ENCODE data around the gene CCDC190.
"Not testable (repeated sequence)": the region's sequence is repeated elsewhere in the genome, so short reads cannot be mapped to it uniquely, and the experiment has no call there.

The CCDC190 gene

DNA sequence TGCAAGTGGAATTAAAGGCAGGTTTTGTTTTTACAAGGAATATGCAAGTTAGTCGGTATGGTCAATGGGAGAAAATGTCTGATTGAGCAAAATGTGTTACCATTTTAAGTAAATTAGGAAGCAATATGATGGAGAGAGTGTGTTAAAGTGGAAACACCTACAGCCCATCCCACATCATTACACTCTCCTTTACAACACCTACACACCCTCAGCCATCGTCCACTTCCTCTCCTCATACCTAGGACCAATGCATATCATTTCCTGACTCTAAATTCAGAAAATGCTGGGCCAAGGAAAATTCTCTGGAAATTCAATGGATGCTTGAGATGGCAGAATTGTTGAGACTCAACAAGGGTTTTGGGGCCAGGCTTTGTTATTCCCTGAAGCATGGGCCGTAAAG, 16.4 kb upstream of the CCDC190 start:
- DNase-seq (ENCODE audit: low spot score): no peak

DNA sequence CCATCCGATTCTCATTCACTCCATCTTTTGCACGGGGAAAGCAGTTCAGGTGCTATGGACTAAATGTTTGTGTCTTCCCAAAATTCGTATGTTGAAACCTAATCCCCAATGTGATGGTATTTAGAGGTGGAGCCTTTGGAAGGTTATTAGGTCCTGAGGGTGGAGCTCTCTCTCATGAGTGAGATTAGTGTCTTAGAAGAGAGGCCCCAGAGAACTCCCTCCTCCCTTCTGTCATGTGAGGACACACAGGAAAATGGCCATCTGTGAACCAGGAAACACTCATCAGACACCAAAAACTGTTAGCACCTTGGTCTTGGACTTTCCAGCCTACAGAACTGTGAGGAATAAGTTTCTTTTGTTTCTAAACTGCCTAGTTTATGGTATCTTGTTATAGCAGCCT, 15.8 kb upstream of the CCDC190 start:
- DNase-seq (ENCODE audit: low spot score): no peak

DNA sequence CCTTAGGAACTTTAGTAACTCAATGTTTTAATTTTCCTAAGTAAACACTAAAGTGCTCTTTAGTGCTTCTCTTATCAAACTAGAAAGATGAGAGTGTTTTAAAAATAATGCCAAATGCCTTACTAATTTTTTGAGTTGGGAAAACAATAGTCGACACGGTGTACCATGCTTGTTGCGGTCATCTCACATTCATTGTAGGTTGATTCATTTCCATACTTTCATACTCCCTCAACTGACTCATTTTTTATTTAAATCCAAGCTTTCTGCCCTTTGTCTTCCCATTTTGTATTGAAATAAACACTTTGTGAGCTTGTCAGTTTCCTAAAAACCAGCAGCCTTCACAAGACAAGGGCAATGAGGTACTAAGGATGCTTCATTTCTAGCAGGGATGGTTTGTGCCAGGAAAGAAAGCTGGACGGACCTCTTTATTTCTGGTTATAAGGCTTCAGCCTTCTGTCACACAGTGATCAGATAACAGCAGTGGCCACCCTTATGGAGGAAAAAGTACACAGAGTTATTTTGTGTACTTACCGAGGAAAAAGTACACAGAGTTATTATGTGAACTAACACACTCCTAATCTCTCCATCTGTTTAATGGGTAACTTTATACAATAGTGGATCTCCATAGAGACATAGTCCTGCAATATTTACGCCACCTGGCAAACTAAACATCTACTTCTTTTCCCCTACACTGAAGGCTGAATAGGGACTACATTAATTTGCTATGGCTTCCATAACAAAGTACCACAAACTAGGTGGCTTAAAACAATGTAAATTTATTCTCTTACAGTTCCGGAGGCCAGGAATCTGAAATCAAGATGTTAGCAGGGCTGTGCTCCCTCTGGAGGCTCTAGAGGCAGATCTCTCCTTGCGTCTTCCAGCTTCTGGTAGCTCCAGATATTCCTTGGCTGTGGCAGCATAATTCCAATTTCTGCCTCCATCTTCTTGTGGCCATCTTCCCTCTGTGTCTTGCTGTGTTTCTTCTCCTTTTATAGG, 13.0 kb upstream of the CCDC190 start:
- DNase-seq (ENCODE audit: low spot score): peak; percentile 63

DNA sequence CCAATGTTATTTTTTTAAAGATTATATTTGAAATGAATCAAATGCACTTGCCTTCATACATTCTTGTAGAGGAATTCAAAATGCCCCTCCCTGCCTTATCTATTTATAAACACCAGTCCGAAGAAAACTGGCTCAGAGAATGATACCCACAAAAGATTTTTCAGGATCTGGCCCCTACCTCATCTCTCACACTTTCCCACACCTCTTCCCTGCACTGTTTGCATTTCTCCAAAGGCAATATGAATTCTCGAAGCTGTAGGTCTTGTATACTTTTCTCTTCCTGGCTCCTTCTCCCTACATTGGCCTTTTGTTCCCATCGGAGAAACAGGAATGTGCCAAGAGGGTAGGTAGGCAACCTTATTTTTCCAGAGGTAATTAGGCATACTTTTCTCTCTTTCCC, 12.0 kb upstream of the CCDC190 start:
- DNase-seq (ENCODE audit: low spot score): no peak

DNA sequence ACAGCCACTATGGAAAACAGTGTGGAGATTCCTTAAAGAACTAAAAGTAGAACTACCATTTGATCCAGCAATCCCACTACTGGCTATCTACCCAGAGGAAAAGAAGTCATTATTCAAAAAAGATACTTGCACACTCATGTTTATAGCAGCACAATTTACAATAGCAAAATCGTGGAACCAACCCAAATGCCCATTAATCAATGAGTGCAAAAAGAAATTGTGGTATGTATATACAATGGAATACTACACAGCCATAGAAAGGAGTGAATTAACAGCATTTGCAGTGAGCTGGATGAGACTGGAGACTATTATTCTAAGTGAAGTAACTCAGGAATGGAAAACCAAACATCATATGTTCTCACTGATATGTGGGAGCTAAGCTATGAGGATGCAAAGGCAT, 10.4 kb upstream of the CCDC190 start:
- DNase-seq (ENCODE audit: low spot score): not testable (repeated sequence)

DNA sequence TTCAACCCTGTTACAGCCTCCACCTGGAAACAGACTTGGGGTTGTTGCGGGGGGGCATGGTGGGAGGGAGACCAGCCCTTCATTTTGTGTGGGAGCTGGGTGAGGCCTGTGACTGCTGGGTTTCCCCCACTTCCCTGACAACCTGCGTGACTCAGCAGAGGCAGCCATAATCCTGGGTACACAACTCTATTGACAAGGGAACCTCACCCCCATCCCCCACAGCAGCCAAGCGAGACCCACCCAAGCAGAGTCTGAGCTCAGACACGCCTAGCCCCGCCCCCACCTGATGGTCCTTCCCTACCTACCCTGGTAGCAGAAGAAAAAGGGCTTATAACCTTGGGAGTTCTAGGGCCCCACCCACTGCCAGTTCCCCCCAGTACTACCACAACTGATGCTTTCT, 8.0 kb upstream of the CCDC190 start:
- DNase-seq (ENCODE audit: low spot score): no peak

DNA sequence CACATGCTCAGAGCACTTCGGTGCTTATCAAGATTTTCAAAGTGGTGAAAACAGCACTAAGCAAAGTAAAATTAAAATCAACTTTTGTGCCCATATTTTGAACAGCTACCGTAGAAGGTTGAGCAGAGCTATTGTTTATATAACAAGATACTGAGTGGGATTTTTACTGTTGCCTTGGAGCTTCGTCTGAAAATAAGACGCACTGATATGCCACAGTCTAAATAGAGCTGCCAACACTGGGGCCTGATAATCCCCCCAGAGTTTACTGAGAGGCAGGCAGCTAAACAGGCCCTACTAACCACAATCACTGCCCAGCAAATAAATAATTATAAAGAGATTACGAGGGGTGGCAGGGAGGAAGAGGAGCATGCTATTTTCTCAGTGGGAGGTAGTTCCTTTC, 650 bp upstream of the CCDC190 start:
- no peak for DNase-seq (ENCODE audit: low spot score)

DNA sequence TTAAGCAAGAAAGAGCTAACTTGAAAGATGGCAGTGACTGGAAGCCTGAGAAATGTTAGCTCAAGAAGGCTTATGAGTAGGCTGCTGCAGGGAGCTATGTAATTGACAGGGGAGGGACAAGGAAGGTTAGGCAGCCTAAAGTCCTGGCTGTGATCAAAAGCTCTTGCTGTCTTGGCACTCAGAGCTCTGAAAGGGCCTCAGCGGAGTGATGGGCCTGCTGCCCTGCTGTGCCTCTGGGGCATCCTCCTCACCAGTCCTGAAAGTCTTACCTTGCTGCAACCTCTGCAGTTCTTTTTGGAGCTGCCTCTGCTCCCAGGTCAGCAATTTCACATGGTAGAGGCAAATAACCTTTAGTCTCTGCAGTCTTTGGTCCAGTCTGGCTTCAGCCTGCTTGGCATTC, 1.8 kb downstream of the CCDC190 start:
- no peak for DNase-seq (ENCODE audit: low spot score)

DNA sequence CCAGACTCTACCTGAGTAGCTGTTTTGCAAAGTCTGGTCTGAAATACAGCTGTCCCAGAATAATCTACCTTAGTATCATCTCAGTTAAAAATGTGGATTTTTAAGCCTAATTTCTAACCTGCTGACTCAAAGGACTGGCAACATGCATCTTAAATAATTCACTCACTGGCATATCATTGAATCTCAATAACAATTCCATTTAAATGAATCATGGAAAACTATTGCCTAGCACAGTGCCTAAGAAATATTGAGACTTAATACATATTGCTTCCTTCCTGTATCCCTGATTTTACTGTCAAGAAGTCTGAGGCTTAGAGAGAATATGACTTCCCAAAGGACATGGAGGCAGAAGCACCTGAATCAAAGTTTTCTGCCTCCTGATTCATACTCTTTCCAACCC, 3.1 kb downstream of the CCDC190 start:
- DNase-seq (ENCODE audit: low spot score): peak; percentile 47

DNA sequence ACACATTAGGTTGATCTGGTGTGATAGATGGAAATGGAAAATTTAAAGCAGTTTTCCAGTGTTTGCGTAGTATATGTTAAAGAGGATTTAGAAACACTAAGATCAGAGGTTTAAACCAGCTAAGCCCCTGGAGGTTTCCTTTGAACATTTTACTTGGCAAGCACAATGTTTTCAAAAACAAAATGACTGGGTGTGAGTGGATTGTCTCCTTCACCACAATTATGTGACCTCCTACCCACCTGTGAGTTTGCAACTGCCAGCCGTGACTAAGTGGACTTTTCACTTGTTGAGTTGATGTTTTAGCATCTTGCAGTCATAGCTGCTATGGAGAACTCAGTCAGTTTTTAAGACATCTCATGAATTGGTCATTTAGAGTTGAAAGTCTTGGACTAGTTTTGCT, 4.7 kb downstream of the CCDC190 start:
- no peak for DNase-seq (ENCODE audit: low spot score)

DNA sequence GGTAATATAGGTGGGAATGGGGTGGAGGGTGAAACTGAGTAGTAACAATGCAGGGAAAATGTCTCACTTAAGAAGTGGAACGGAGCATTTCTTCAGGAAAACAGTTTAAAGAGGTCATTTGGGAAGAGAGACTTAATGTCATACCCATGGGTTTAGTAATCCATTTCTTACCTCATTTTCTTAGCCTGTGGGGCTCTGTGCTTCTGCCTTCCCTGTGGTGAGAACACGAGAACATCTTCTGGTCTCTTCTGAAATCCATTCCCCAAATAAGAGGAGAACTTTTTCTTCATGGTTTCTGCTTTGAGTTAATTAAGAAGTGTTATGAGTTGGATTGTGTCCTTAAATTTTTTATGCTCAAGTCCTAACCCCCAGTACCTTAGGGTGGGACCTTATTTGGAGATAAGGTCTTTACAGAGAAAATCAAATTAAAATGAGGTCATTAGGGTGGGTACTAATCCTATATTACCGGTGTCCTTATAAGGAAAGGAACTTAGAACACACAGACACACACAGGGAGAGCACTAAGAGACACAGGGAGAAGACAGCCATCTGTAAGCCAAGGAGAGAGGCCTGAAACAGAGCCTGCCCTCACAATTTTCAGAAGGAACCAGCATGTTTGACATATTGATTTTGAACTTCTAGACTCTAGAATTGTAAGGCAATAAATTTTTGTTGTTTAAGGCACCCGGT, 5.4 kb downstream of the CCDC190 start:
- no peak for DNase-seq (ENCODE audit: low spot score)

DNA sequence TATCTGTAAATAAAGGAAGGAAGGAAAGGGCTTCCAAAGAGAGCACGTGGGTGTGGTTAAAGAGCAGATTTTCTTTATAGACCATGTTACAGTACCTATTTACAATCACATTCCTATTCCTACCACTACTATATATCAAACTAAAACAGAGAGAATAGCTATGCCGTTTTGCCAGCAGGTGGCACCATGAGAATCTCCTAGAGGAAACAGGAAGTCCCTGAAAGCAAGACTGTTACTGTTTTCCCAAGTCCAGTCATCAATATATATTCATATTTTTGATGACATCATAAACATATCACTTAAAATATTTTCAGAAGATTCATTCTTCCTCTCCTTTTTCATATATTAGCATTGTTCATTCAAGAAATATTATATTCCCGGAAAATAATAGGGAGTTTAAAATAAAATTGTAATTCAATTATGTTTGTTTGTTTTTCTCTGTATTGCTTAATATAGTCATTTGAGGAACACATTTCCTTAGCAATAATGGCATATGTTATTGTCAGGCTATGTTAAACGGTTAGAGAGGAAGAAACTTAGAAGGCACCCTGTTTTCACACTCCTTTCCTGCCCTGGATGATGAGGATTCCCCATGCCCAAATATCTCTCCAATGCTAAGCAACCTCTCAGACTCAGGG, 6.6 kb downstream of the CCDC190 start:
- DNase-seq (ENCODE audit: low spot score): peak; percentile 84

DNA sequence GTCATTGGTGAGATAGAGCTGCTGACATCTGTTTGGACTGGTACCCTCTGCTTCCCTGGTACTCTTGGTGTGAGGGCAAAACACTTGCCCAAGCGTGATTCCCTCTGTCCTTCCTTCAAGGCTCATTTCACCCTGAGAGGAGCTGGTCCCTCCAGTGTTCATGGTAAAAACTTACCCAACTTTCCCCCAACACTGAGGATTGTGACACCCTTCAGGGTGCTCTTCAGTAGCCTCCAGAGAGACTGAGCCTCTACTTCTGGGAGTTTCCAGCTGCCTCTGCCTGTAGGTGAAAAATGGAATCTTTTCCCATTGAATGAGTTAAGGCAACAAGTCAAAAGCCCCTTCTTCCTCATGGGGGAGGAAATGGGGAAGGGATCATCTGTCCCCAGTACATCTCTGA, 9.6 kb downstream of the CCDC190 start:
- no peak for DNase-seq (ENCODE audit: low spot score)

DNA sequence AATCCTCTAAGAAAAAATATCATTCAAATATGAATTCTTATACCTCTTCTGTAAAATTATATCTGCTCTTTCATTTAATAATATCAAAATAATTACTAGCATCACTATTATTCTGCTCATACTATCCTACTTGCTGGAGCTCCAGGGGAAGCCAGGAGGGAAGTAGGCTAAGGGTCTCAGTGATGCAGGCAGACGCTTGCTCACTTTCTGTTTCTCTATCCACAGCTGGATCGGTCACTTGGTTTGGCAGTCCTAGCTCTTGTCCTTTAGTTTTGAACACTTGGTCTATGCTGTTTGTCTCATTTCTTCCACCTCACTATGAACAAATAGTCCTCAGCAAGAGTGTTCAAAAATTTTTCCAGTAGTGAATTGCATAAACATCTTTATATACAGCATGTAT, 11.3 kb downstream of the CCDC190 start:
- no peak for DNase-seq (ENCODE audit: low spot score)

DNA sequence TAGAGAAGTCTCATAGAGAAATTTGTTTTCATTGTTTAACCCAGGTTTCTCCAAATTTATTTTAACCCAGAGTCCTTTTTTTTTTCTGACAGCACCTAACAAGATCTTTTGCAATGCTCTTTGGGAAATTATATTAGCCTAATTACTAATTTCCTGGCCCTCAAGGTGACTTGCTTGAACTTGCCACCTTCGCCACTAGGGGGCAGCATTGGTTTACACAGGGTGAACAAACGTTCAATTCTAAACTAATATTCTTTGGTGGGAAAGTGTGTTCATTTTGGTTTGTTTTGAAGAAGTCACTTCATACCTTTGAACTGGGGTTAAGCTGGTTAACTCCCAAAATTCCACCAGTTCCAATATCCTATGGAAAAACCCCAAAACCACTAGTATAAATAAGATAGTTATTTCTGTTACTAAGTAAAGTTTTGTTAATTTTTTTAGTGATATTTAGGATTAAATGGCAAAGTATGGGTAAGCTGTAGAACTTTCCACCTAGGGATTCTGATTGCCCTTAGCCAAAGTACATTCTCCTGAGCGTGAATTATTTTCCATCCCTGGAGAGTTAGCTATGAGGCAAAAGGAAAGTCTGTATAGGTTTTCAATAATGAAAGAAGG, 13.0 kb downstream of the CCDC190 start:
- peak; percentile 65 for DNase-seq (ENCODE audit: low spot score)

DNA sequence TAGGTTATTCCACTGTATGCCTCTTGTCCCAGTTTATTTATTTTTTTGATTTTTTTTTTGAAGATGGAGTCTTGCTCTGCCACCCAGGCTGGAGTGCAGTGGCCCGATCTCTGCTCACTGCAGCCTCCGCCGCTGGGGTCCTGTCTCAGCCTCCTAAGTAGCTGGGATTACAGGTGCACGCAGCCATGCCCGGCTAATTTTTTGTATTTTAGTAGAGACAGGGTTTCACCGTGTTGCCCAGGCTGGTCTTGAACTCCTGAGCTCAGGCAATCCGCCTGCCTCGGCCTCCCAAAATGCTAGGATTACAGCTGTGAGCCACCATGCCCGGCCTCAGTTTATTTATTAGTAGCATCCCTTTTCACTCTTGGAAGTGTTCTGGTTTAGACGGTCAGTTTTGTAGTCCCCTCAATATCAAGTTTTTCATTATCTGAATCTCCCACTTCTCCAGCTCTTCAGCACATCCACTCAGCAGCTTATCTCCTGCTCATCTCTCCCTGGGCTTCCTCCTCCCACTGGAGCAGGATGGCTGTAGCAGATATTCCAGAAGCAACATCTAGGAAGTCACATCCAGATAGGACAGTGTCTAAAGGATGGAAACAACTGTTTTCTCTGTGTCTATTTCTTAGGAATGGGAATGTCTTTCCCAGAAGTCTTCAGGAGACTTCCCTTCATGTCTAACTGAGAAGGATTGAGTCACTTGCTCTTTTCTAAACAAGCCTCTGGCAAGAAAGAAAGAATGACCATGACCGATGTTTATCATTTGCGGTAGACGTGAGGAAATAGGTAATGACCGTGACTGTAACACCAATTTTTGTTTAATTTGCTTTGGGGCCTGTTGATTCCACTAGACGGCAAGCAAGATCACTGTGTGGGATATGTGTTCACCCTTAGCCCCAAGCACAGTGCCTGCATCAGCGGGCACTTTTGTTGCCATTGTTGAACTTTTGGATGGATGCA, 14.4 kb downstream of the CCDC190 start:
- no peak for DNase-seq (ENCODE audit: low spot score)

DNA sequence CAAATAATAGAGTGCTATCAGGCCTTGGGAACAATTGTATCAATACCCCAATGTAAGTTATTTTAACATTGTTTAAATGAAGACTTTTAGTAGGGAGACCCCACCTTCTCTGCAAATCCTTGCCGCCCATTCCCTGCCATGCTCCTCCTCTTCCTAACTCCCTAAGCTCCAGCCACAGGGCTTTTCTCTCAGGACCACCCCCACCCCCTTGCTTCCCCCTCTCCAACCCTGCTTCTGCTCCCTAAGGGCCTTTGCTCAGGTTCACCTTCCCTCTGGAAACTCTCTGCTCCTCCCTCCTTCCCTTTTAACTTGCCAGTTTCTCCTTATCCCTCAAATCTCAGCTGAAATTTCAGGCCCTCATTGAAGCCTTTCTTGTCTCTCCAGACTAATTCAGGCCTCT, 16.8 kb downstream of the CCDC190 start:
- DNase-seq (ENCODE audit: low spot score): no peak

DNA sequence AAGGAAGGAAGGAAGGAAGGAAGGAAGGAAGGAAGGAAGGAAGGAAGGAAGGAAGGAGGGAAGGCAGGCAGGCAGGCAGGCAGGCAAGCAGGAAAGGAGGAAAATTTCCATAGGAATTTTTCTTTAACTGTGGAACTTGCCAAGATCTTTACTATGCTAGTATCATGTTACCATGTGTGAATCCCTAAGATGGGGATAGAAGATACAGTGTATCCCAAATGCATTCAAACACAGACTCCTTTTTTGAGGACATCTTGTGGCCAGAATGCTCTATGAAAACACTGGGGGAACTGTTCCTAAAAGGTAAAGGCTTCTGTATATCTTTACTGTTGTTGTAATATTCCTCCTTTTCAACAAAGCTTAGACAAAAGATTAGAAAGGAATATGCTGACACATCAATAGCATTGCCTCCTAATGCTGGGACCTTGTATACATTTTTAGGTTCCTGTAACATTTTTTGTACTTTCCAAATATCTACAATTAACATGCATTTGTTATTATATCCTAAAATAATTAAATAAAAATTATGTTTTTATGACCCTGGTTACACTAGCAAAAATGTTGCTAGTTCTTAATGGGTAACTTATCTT, 20.6 kb downstream of the CCDC190 start:
- DNase-seq (ENCODE audit: low spot score): no peak

DNA sequence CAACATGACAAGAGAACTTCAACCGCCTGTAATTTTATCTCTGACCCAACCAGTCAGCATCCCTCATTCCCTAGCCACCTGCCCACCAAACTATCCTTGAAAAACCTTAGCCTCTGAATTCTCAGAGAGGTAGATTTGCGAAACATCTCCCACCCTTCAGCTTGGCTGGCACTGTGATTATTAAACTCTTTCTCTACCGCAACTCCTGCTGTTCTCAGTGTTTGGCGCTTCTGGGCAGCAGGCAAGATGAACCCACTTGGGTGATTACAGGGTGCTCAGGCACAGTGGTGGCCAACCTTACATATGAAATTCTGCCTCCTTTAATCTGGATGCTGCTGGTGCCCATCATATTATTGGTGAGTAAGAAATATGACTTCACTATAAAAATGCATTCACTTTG, 22.1 kb downstream of the CCDC190 start:
- no peak for DNase-seq (ENCODE audit: low spot score)

DNA sequence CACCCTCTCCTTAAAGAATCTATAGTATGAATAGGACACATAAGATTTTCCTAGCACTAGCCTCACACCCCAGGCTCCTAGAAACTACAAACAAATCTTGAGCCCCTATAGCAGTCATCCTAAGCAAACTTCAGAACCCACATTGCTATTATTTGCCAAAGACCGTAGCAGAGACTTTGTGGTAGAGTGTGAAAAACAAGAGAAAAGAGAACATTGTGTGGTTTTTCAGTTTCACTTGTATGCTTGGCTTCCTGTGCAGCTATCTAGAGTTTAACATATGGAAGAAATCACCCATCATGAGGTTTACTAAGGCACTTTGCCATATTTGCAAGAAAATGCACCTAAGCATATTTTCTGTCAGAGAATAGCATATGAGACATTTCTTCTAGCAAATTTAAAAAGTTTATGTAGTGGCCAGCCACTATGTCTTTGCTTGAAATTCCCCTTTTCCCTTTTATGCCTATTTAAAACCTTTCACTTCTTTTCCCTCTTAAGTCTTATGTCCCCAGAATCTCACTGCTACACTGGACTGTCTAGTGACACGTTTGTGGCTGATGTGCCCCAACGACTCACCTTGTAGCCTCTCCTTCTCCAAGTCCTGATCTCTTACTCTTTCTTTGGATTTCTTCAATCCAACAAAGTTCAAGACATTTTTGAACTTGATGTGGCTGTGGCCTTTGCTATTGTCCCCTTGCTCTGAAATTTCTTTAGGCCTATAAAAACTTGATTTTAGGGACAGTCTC, 25.6 kb downstream of the CCDC190 start:
- no peak for DNase-seq (ENCODE audit: low spot score)
